IMR-90 (cell line): ENCODE results near the gene KRT82. TPM values are rescaled to one million over a fixed set of nuclear protein-coding genes. Genes with fewer than 3 reads are reported as not detected.

Experiments
- ATAC-seq: fragments of 200-7000 bp; cut with Tn5 transposase; 2 replicates; pipeline ENCODE4 v1.9.1; 2020; ENCODE audit warnings: low read depth, mild to moderate bottlenecking, moderate library complexity
- BruUV-seq: library from RNA; stranded (reverse); fragments of 400-500 nt; replicated peaks from 2 replicates; lab custom pipeline; 2021; lab: Mats Ljungman, UMichigan
- CTCF ChIA-PET: fragments of 300-600 bp; formaldehyde crosslinking; extraction: SDS; loops from one replicate; lab custom pipeline; 2021; ENCODE audit warnings: antibody characterized with exemption; lab: Yijun Ruan, JAX
- POLR2A ChIA-PET: fragments of 300-600 bp; sonication (Branson Sonifier 250); formaldehyde crosslinking; loops from one replicate; lab custom pipeline; 2022; ENCODE audit warnings: antibody characterized with exemption; ENCODE audit not compliant: unreplicated experiment; lab: Charles Lee
- DNase-seq: peaks from one replicate; pipeline ENCODE4 v3.0.0; 2013
- H2AFZ ChIP-seq: replicated peaks from 2 replicates; pipeline ENCODE3; 2013; ENCODE audit warnings: low read length, mild to moderate bottlenecking; ENCODE audit not compliant: poor library complexity
- H2AK5ac ChIP-seq: 2 replicates; pipeline ENCODE4 v1.6.1; 2013; ENCODE audit warnings: low read depth, low read length, inconsistent platforms
- H2AK9ac ChIP-seq: replicated peaks from 2 replicates; pipeline ENCODE3; 2013; ENCODE audit warnings: mild to moderate bottlenecking, low read depth, low read length, moderate library complexity; ENCODE audit not compliant: poor library complexity
- H2BK120ac ChIP-seq: 2 replicates; pipeline ENCODE4 v1.6.1; 2013; ENCODE audit warnings: low read depth, low read length, inconsistent platforms
- H2BK15ac ChIP-seq: 3 replicates; pipeline ENCODE4 v1.6.1; 2013; ENCODE audit warnings: low read depth, low read length, inconsistent platforms
- H2BK20ac ChIP-seq: 2 replicates; pipeline ENCODE4 v1.6.1; 2013; ENCODE audit warnings: low read depth, mild to moderate bottlenecking, inconsistent platforms, low read length, moderate library complexity
- H2BK5ac ChIP-seq: 2 replicates; pipeline ENCODE4 v1.6.1; 2013; ENCODE audit warnings: mild to moderate bottlenecking, low read depth, low read length, inconsistent platforms; ENCODE audit not compliant: poor library complexity, severe bottlenecking
- H3K14ac ChIP-seq: replicated peaks from 2 replicates; pipeline ENCODE4 v1.6.1; 2013; ENCODE audit warnings: low read depth, low read length, inconsistent platforms
- H3K18ac ChIP-seq: 2 replicates; pipeline ENCODE4 v1.6.1; 2013; ENCODE audit warnings: low read depth, low read length, control low read depth
- H3K23ac ChIP-seq: 2 replicates; pipeline ENCODE4 v1.6.1; 2013; ENCODE audit warnings: low read depth, low read length, inconsistent platforms
- H3K27ac ChIP-seq: 2 replicates; pipeline ENCODE4 v1.5.1; 2013; ENCODE audit warnings: mild to moderate bottlenecking, control low read depth, low read length; ENCODE audit not compliant: insufficient read depth
- H3K27me3 ChIP-seq: 2 replicates; pipeline ENCODE4 v1.6.1; 2013; ENCODE audit warnings: low read length; ENCODE audit not compliant: control insufficient read depth, insufficient read depth
- H3K36me3 ChIP-seq: 2 replicates; pipeline ENCODE4 v1.6.1; 2013; ENCODE audit warnings: low read length, mixed read lengths; ENCODE audit not compliant: control insufficient read depth, insufficient read depth
- H3K4ac ChIP-seq: 2 replicates; pipeline ENCODE4 v1.6.1; 2013; ENCODE audit warnings: low read depth, low read length, inconsistent platforms
- H3K4me1 ChIP-seq: 2 replicates; pipeline ENCODE4 v1.6.1; 2013; ENCODE audit warnings: low read length, mixed read lengths; ENCODE audit not compliant: control insufficient read depth, insufficient read depth
- H3K4me2 ChIP-seq: 2 replicates; pipeline ENCODE4 v1.6.1; 2013; ENCODE audit warnings: low read depth, mild to moderate bottlenecking, control low read depth, low read length, moderate library complexity
- H3K4me3 ChIP-seq: 2 replicates; pipeline ENCODE4 v1.5.1; 2013; ENCODE audit warnings: low read depth, mild to moderate bottlenecking, control low read depth, low read length, moderate library complexity; ENCODE audit not compliant: insufficient read depth
- H3K56ac ChIP-seq: 2 replicates; pipeline ENCODE4 v1.6.1; 2013; ENCODE audit warnings: low read length, inconsistent platforms; ENCODE audit not compliant: insufficient read depth; ENCODE audit errors: extremely low read depth
- H3K79me1 ChIP-seq, 2 experiments: 2 replicates each; pipeline ENCODE4 v1.6.1; 2013; ENCODE audit warnings: low read length in 2 of 2, inconsistent platforms in 1 of 2, low read depth in 1 of 2
- H3K9ac ChIP-seq: 2 replicates; pipeline ENCODE4 v1.6.1; 2013; ENCODE audit warnings: low read depth, low read length, control low read depth
- H3K9me1 ChIP-seq: 2 replicates; pipeline ENCODE4 v1.6.1; 2013; ENCODE audit warnings: low read length, inconsistent platforms; ENCODE audit not compliant: insufficient read depth
- H3K9me3 ChIP-seq: 2 replicates; pipeline ENCODE4 v1.6.1; 2013; ENCODE audit warnings: low read length; ENCODE audit not compliant: control insufficient read depth, insufficient read depth
- H4K20me1 ChIP-seq: 2 replicates; pipeline ENCODE4 v1.6.1; 2013; ENCODE audit warnings: low read length, inconsistent platforms; ENCODE audit not compliant: insufficient read depth
- H4K5ac ChIP-seq: 2 replicates; pipeline ENCODE4 v1.6.1; 2013; ENCODE audit warnings: mild to moderate bottlenecking, low read depth, low read length, control low read depth
- H4K8ac ChIP-seq, 2 experiments: 2 replicates each; pipeline ENCODE4 v1.6.1; 2013; ENCODE audit warnings: low read depth in 2 of 2, low read length in 2 of 2, control low read depth in 1 of 2, inconsistent platforms in 1 of 2
- H4K91ac ChIP-seq: 2 replicates; pipeline ENCODE4 v1.6.1; 2013; ENCODE audit warnings: low read depth, low read length, inconsistent platforms; ENCODE audit not compliant: insufficient read depth
- CHD1 ChIP-seq: IDR thresholded peaks from 2 replicates; pipeline ENCODE4 v1.6.1; 2012; ENCODE audit warnings: low read depth, low read length, improper control_type of control experiment
- FOS ChIP-seq: fragments of 150-350 bp; IDR thresholded peaks from 2 replicates; pipeline ENCODE4 v1.6.1; 2016; ENCODE audit warnings: low read depth, low read length
- MXI1 ChIP-seq: IDR thresholded peaks from 2 replicates; pipeline ENCODE4 v1.6.1; 2012; ENCODE audit warnings: low read depth, mild to moderate bottlenecking, low read length, moderate library complexity, borderline replicate concordance
- POLR2A ChIP-seq: IDR thresholded peaks from 2 replicates; pipeline ENCODE4 v1.6.1; 2012; ENCODE audit warnings: mild to moderate bottlenecking, low read depth, low read length
- RCOR1 ChIP-seq: IDR thresholded peaks from 2 replicates; pipeline ENCODE4 v1.6.1; 2012; ENCODE audit warnings: mild to moderate bottlenecking, low read length, improper control_type of control experiment; ENCODE audit not compliant: insufficient replicate concordance
- WGBS, 2 experiments: methylation state at CpG; one replicate each; pipeline versions ENCODE4 v1.1.5 to v1.1.7; 2013; ENCODE audit warnings: missing lambda C conversion rate in 2 of 2; ENCODE audit not compliant: insufficient read length in 1 of 2; ENCODE audit errors: extremely low coverage in 2 of 2; 5-methylcytosine and 5-hydroxymethylcytosine counted together
- dilution Hi-C: fragments of 300-500 bp; cut with HindIII; formaldehyde crosslinking; loops from one replicate; pipeline ENCODE4 v1.14.3; 2018; ENCODE audit warnings: low sequenced_read_pairs; ENCODE audit not compliant: unreplicated experiment
- in situ Hi-C: fragments of 300-500 bp; cut with MboI; formaldehyde crosslinking; loops from 3 replicates; pipeline ENCODE4 v1.14.3; 2019; ENCODE audit warnings: low sequenced_read_pairs, inconsistent platforms, mixed read lengths
- intact Hi-C: fragments of 100-400 bp; cut with micrococcal nuclease; formaldehyde crosslinking; loops from 2 replicates; pipeline ENCODE4 v1.10.0; 2022
- polyA plus RNA-seq, 3 experiments: library from polyadenylated mRNA; depleted of rRNA; stranded (reverse); fragments of >200 nt; gene quantifications; 2 replicates each; pipeline ENCODE4 v1.2.3, GENCODE V29; 2012; ENCODE audit warnings: low replicate concordance in 1 of 3
- total RNA-seq: library from RNA; depleted of rRNA; stranded (reverse); fragments of >200 nt; gene quantifications from 2 replicates; pipeline ENCODE4 v1.2.3, GENCODE V29; 2012
- TF ChIP-seq, protein P1 (sequence below): conservative IDR thresholded peaks from 2 replicates; pipeline ENCODE4 v1.5.1; 2012; ENCODE audit warnings: mild to moderate bottlenecking, low read depth, low read length, improper control_type of control experiment

KRT82 gene
- total and polyA plus RNA-seq, 2 of the 4 experiments (the other 2 are of a cell fraction), result not detected

- H3K27ac ChIP-seq, result no peak overlapping the region
- in situ Hi-C loops, result no loop called here
- no peaks in the 10 kb centered on the region for H3K4me1 ChIP-seq
Measured at GRCh38 chr12:52404951-52405350, 1.2 kb downstream of the KRT82 start.

More at GRCh38 chr12:52404951-52405350, 1.2 kb downstream of the KRT82 start:
- Histone ChIP-seq H2BK120ac (no peak overlapping the region), H2BK5ac (no peak overlapping the region), H3K4ac (no peak overlapping the region), H3K14ac (no peak overlapping the region), H4K5ac (no peak overlapping the region), H4K91ac (no peak overlapping the region), H4K20me1 (no peaks in the 10 kb centered on the region), H3K36me3 (no peaks in the 10 kb centered on the region), H3K23ac (no peak overlapping the region), H2AK5ac (no peak overlapping the region), H3K79me1 (no peaks in the 10 kb centered on the region), H3K9me3 (no peaks in the 10 kb centered on the region), H2AFZ (no peak overlapping the region), H3K9ac (no peak overlapping the region), H2AK9ac (no peak overlapping the region), H3K27me3 (peaks cover 50% of the 10 kb centered on the region), H3K18ac (no peak overlapping the region), H3K4me3 (no peak overlapping the region), H2BK20ac (no peak overlapping the region), H3K56ac (no peak overlapping the region), H4K8ac (no peak overlapping the region), H3K9me1 (no peaks in the 10 kb centered on the region), H2BK15ac (no peak overlapping the region), H3K4me2 (no peak overlapping the region)
- no TSS peak for BruUV-seq
- POLR2A ChIA-PET, result no interaction called here
- CTCF ChIA-PET, result no interaction called here
- DNase-seq, result no peak
- TF ChIP-seq FOS, result no peak
- TF ChIP-seq, protein P1, sequence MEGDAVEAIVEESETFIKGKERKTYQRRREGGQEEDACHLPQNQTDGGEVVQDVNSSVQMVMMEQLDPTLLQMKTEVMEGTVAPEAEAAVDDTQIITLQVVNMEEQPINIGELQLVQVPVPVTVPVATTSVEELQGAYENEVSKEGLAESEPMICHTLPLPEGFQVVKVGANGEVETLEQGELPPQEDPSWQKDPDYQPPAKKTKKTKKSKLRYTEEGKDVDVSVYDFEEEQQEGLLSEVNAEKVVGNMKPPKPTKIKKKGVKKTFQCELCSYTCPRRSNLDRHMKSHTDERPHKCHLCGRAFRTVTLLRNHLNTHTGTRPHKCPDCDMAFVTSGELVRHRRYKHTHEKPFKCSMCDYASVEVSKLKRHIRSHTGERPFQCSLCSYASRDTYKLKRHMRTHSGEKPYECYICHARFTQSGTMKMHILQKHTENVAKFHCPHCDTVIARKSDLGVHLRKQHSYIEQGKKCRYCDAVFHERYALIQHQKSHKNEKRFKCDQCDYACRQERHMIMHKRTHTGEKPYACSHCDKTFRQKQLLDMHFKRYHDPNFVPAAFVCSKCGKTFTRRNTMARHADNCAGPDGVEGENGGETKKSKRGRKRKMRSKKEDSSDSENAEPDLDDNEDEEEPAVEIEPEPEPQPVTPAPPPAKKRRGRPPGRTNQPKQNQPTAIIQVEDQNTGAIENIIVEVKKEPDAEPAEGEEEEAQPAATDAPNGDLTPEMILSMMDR, result no peak
- TF ChIP-seq POLR2A, result no peak
- no peak for TF ChIP-seq RCOR1
- TF ChIP-seq MXI1, result no peak
- TF ChIP-seq CHD1, result no peak
- intact Hi-C loops (no loop called here), dilution Hi-C loops (no loop called here)
- no peak for ATAC-seq
- 100% methylated on average over 1 of the region's 3 CpGs; no CpG with 5 or more reads in 1 of the 2 experiments for WGBS, 2 experiments
